HG03575 (cell line): ENCODE data around the gene FAM174A.

Experiments
- ATAC-seq: cut with Tn5 transposase; IDR thresholded peaks from one replicate; pipeline ENCODE4 v1.9.1; 2021; ENCODE audit not compliant: unreplicated experiment, insufficient number of reproducible peaks, low FRiP score; ENCODE audit errors: extremely low read depth

The FAM174A gene

GRCh38 chr5:100535060-100536005, at the start of gene FAM174A:
Gene FAM174A, plus strand, starts transcription at chr5:100535374. Its CDS starts 157 bp downstream, at chr5:100535531.
- ATAC-seq, result peak; percentile 91

GRCh38 chr5:100493996-100494395, 41.2 kb upstream of the FAM174A start:
- no peak for ATAC-seq

DNA sequence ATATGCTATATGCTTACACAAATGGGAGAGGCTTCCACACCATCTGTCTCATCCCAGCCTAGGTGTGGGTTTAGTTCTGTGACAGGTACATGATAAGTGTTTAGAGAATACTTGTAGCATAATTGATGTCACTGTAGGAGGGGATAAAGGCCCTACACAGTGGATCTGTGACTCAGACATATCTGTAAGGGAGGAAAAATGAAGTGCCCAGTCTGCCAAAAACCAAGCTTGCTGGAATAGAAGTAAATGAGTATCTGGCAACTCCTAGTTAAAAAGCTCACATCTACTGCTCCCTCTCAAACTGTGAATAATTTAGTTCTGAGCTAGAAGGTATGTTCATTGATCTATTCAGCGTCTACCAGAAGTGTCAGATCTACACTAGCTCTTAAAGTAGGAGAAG, 38.9 kb upstream of the FAM174A start:
- no peak for ATAC-seq

GRCh38 chr5:100502684-100503083, 32.5 kb upstream of the FAM174A start:
- ATAC-seq, result no peak

DNA sequence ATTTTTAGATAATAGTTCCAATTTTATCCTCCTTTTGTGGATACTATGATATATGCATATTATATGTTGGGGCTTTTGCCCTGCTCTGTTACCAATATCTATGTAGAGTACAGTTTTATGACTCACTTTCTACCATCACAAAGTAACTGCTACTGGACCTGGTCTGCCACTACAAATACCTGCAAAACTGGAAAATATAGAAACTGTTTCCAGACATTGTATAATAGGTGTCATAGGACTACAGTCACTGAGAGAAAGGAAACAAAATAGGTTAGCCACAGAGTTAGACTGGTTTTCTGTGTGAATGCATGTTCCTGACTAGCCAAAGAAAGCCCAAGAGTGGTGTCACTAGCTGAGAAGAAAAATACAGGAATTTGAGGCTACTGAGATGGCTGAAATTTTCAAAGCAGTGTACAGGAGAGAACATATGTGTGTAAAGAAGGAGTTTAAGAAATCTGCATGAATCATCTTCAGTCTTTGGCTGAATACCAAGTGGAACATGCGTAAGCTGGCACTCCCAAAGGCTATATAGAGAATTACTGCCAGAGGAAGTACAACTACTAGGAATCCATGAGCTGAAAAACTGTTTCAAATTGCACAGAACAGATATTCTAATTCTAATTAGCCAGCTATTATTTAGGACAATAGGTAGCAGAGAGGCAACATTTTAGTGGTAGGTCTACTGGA, 29.0 kb upstream of the FAM174A start:
- ATAC-seq, result no peak

- no peak for ATAC-seq
These were observed 18.9 kb upstream of the FAM174A start for GRCh38 chr5:100516285-100516684.

DNA sequence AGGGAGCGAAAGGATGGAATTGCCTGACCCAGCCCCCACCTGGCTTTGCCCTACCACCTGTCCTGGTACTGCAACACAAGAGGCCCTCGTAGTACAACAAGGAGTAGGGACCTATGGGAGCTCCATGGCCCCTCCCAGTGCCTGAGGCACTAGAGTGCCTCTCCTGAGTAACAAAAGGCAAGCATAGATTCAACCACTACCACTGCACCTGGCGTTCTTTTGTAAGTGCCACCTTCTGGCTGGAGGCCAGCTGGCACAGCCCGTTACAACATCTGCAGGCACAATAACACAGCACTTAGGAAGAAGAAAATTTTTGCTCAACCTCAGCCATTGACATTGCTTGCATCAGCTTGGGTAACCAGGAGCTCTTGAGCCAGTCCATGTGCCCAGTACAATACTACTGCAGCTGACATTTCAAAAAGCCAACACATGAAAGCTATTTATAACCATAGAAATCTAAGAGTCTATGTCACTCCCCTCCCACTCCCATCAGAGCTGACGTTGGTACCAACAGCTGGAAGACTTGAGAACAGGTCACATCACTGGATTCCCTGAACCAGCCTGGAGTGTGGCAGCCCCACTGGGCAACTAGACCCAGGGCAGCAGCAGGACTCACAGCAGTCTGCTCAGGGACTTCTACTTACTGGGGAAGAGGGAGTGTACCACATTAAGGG, 17.7 kb upstream of the FAM174A start:
- no peak for ATAC-seq

DNA sequence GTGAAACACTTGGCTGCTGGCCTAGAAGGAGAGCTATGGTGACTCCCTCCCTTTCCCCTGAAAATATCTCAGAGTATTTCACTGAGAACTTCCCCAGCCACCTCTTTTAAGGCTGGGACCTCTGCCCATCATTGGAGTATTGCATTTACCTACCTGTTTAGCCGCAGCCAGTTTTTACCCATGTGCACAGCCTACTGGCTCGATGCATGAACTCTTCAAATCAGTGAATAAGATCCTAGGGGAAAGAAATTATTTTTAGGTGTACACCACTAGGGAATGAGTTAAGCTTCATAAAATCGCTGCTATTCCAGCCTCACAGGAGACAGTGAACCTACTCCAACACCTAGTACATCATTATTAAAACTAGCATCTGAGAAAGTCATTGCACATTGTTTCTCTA, 16.8 kb upstream of the FAM174A start:
- ATAC-seq, result no peak

GRCh38 chr5:100519075-100519474, 16.1 kb upstream of the FAM174A start:
- no peak for ATAC-seq

GRCh38 chr5:100520348-100520747, 14.8 kb upstream of the FAM174A start:
- ATAC-seq, result no peak

DNA sequence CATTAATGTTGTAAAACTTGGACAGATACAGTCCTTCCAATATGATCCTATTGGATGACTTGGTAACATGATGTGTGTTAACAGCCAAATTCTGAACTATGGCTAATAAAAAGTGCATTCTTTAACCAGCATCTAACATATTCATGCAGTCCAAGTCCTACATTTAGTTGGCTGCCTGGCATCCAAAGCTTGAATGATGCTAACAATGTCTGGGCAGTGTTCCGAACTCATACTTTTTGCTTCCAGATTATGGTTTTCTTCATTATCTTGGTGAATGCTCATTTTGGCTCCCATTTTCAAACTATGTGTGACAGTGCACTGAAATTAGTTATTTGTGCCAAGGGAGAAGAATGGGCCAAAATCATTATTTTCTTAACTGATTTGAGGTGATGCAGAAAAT, 2.8 kb downstream of the FAM174A start:
- ATAC-seq, result no peak

DNA sequence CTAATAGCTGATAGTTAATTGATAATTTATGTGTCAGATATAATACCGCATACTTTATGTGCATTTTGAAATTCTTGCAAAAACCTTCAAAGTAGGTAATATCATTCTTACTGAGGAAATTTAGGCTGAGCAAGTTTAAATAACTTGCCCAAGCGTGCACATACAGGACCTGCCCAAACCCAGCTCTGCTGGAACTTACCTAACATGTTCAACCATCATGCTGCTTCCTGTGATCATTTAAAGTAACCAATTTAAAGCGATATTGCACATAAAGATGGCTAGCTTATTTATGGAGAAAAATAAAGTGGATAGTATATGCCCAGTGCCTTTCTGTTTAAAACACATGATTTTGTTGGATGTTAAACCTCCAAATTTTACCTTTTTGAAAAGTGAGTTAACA, 4.3 kb downstream of the FAM174A start:
- no peak for ATAC-seq

- ATAC-seq, result no peak
These were observed 6.9 kb downstream of the FAM174A start for GRCh38 chr5:100542086-100542485.

DNA sequence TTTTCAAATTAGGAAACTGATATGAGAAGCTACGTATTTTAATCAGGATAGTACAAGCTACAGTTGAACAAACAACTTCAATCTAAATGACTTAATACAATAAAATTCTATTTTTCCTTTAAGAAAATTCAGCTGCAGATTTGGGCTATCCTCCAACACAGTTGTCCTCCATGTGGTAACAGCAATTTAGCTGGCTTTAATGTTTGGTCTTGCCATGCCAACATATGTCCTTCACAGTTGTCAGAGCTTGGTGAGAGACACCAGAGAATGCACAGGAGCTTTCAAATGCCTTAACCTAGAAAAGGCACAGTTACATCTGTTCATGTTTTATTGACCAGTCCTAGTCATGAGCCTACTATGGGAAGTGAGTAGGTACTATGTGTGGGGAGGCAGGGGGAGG, 10.8 kb downstream of the FAM174A start:
- no peak for ATAC-seq

- peak; percentile 92 for ATAC-seq
These were observed 15.4 kb downstream of the FAM174A start for GRCh38 chr5:100550531-100551051.

DNA sequence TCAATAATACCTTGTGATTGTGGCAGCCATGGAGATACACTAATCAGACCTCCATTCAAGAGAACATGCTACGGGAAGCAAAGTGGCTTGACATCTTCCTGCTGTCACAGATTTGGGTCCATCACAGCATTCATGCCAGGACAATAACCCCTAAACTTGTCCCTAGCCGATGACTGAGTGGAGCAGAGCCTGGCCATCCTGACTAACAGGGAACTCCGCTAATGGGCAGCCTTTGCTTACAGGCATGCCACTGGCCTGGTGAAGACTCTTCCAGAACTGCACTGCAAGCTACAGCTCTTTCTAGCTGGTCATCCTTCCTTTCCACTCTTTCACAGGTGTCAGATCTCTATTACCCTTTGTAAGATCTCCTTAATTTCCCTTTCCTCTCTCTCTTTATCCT, 16.0 kb downstream of the FAM174A start:
- no peak for ATAC-seq

DNA sequence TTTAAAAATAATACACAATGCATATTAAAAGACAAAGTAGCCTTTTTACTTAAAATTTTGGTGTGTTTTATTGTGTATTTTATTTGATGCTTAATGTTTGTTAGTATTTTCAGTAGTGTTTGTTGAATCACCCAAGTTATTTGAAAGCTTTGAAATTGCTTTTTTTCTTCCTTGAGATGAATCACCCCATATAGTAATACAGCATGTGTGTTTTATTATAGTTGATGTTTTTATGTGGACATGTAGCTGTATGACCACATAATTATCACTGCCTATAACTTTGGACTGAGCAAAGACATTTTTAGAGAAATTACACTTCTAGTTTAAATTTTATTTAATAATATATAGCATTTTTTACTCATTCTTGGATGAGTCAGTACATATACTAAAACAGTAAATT, 18.0 kb downstream of the FAM174A start:
- ATAC-seq, result no peak

GRCh38 chr5:100560860-100561259, 25.7 kb downstream of the FAM174A start:
- ATAC-seq, result no peak

DNA sequence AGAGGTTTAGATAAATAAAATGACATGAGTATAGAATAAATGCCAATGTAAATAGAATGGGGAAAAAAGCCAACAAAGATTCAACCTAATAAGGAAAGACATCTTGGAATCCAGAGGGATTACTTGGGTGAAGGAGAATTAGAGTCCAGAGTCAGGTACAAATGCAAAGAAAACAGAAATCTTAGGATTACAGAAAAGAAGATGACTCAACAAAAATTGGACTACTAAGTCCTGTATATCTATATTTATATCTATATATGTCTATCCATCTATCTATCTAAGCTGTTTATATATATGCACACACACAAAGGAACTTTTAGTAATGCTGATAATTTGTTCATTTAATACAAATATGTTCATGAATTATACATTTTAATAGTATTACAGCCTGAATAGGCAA, 27.6 kb downstream of the FAM174A start:
- no peak for ATAC-seq
